A549 (cell line): ENCODE data around the gene KDM1B.

Experiments used
- CHD2 ChIP-seq: fragments of 150-350 bp; IDR thresholded peaks from 2 replicates; pipeline ENCODE4 v1.6.1; 2014; ENCODE audit warnings: low read length; ENCODE audit not compliant: partially characterized antibody
- EP300 ChIP-seq, 2 experiments: fragments of >200 bp; sonication (Bioruptor Twin); formaldehyde crosslinking; IDR thresholded peaks; 2 replicates in 1 of 2; 3 replicates in 1 of 2; pipeline ENCODE4 v1.6.1; 2016 to 2017
- FOSL2 ChIP-seq, 2 experiments: fragments of 450-650 bp in 1 of 2; fragments of >200 bp in 1 of 2; sonication (Bioruptor Twin) in 1 of 2; formaldehyde crosslinking; IDR thresholded peaks; 2 replicates each; pipeline versions ENCODE4 v1.5.0 to v1.6.1; 2016 to 2020; ENCODE audit warnings: mild to moderate bottlenecking in 1 of 2, moderate library complexity in 1 of 2
- GATA3 ChIP-seq: IDR thresholded peaks from 2 replicates; pipeline ENCODE4 v1.6.1; 2012; ENCODE audit warnings: borderline replicate concordance
- POLR2AphosphoS2 ChIP-seq: conservative IDR thresholded peaks from 2 replicates; pipeline ENCODE4 v1.6.1; 2012; ENCODE audit warnings: low read length, improper control_type of control experiment, inconsistent platforms
- TF ChIP-seq, protein P1 (sequence below): fragments of >200 bp; sonication (Bioruptor Twin); formaldehyde crosslinking; IDR thresholded peaks from 3 replicates; pipeline ENCODE4 v1.5.1; 2016
- TF ChIP-seq, protein P2 (sequence below): fragments of 200-600 bp; sonication (generic); IDR thresholded peaks from 2 replicates; pipeline ENCODE4 v1.6.1; 2016; ENCODE audit warnings: antibody characterized with exemption, mild to moderate bottlenecking, moderate library complexity

DNA sequence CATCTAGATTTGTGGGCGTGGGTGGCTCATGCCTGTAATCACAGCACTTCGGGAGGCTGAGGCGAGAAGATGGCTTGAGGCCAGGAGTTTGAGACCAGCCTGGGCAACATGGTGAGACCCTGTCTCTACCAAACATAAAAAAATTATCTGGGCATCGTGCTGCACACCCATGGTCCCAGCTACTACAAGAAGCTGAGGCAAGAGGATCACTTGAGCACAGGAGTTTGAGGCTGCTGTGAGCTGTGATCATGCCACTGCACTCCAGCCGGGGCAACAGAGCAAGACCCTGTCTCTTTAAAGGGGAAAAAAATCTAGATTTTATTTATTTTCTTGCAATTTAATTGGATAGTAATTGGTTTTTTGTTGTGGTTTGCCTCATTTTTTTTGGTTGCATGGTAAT is 55.5 kb downstream of the KDM1B start:
- TF ChIP-seq CHD2 (no peak), GATA3 (no peak), EP300 (IDR thresholded peaks at IDR 0.05) (no peak), FOSL2 (IDR thresholded peaks at IDR 0.05) (no peak), FOSL2 (CRISPR knock-in tag; IDR thresholded peaks at IDR 0.05) (no peak), POLR2AphosphoS2 (no peak)
- TF ChIP-seq, protein P1, sequence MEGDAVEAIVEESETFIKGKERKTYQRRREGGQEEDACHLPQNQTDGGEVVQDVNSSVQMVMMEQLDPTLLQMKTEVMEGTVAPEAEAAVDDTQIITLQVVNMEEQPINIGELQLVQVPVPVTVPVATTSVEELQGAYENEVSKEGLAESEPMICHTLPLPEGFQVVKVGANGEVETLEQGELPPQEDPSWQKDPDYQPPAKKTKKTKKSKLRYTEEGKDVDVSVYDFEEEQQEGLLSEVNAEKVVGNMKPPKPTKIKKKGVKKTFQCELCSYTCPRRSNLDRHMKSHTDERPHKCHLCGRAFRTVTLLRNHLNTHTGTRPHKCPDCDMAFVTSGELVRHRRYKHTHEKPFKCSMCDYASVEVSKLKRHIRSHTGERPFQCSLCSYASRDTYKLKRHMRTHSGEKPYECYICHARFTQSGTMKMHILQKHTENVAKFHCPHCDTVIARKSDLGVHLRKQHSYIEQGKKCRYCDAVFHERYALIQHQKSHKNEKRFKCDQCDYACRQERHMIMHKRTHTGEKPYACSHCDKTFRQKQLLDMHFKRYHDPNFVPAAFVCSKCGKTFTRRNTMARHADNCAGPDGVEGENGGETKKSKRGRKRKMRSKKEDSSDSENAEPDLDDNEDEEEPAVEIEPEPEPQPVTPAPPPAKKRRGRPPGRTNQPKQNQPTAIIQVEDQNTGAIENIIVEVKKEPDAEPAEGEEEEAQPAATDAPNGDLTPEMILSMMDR: no peak
- TF ChIP-seq, protein P2, sequence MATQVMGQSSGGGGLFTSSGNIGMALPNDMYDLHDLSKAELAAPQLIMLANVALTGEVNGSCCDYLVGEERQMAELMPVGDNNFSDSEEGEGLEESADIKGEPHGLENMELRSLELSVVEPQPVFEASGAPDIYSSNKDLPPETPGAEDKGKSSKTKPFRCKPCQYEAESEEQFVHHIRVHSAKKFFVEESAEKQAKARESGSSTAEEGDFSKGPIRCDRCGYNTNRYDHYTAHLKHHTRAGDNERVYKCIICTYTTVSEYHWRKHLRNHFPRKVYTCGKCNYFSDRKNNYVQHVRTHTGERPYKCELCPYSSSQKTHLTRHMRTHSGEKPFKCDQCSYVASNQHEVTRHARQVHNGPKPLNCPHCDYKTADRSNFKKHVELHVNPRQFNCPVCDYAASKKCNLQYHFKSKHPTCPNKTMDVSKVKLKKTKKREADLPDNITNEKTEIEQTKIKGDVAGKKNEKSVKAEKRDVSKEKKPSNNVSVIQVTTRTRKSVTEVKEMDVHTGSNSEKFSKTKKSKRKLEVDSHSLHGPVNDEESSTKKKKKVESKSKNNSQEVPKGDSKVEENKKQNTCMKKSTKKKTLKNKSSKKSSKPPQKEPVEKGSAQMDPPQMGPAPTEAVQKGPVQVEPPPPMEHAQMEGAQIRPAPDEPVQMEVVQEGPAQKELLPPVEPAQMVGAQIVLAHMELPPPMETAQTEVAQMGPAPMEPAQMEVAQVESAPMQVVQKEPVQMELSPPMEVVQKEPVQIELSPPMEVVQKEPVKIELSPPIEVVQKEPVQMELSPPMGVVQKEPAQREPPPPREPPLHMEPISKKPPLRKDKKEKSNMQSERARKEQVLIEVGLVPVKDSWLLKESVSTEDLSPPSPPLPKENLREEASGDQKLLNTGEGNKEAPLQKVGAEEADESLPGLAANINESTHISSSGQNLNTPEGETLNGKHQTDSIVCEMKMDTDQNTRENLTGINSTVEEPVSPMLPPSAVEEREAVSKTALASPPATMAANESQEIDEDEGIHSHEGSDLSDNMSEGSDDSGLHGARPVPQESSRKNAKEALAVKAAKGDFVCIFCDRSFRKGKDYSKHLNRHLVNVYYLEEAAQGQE: no peak
